B cell (primary cell): ENCODE measurements around the gene GPBP1L1. TPM values are rescaled to one million over a fixed set of nuclear protein-coding genes. Genes with fewer than 3 reads are reported as not detected.
"Not testable (repeated sequence)": the region's sequence is repeated elsewhere in the genome, so short reads cannot be mapped to it uniquely, and the experiment has no call there.

Experiments used
- ATAC-seq: fragments of 200-7000 bp; cut with Tn5 transposase; one replicate; pipeline ENCODE4 v1.10.0; 2021; ENCODE audit warnings: low read depth, mild to moderate bottlenecking, moderate number of reproducible peaks, moderate library complexity
- CTCF ChIA-PET: fragments of 350-600 bp; sonication (Branson Sonifier 250); formaldehyde crosslinking; loops from one replicate; lab custom pipeline; 2021; ENCODE audit warnings: antibody characterized with exemption, inconsistent platforms; lab: Charles Lee
- POLR2A ChIA-PET: fragments of 350-600 bp; sonication (Branson Sonifier 250); formaldehyde crosslinking; loops from one replicate; lab custom pipeline; 2021; ENCODE audit warnings: antibody characterized with exemption; lab: Charles Lee
- DNase-seq: peaks from one replicate; pipeline ENCODE4 v3.0.0; 2013
- H2AFZ ChIP-seq: 2 replicates; pipeline ENCODE4 v1.6.1; 2012; ENCODE audit warnings: mild to moderate bottlenecking, low read depth, low read length; ENCODE audit not compliant: insufficient read depth, poor library complexity, severe bottlenecking
- H3K27ac ChIP-seq, 2 donors: 1 replicate in 1 of 2; 2 replicates in 1 of 2; pipeline ENCODE4 v1.5.1; 2012 to 2013; ENCODE audit warnings: low read length in 2 of 2, mild to moderate bottlenecking in 2 of 2, moderate library complexity in 1 of 2
- H3K27me3 ChIP-seq, 4 experiments: fragments of 200-600 bp in 1 of 4; sonication (generic) in 1 of 4; replicated peaks in 1 of 4; 1 replicate in 2 of 4; 2 replicates in 2 of 4; pipeline versions ENCODE4 v1.6.1 to v1.7.0; 2013 to 2016; ENCODE audit warnings: low read length in 3 of 4, mild to moderate bottlenecking in 2 of 4, mixed read lengths in 1 of 4, moderate library complexity in 1 of 4; ENCODE audit not compliant: insufficient read depth in 4 of 4, control insufficient read depth in 3 of 4; ENCODE audit errors: control extremely low read depth in 1 of 4
- H3K36me3 ChIP-seq, 2 experiments: replicated peaks in 1 of 2; 1 replicate in 1 of 2; 2 replicates in 1 of 2; pipeline versions ENCODE4 v1.6.1 to v1.7.1; 2013; ENCODE audit warnings: low read length in 1 of 2; ENCODE audit not compliant: insufficient read depth in 2 of 2, control insufficient read depth in 1 of 2; ENCODE audit errors: control extremely low read depth in 1 of 2, extremely low read depth in 1 of 2
- H3K4me1 ChIP-seq, 2 donors: fragments of 200-600 bp in 1 of 2; sonication (generic) in 1 of 2; 1 replicate in 1 of 2; 2 replicates in 1 of 2; pipeline versions ENCODE4 v1.5.1 to v1.6.1; 2013 to 2017; ENCODE audit warnings: low read length in 2 of 2; ENCODE audit not compliant: control insufficient read depth in 2 of 2, insufficient read depth in 2 of 2
- H3K4me2 ChIP-seq: replicated peaks from 2 replicates; pipeline ENCODE3; 2012; ENCODE audit warnings: mild to moderate bottlenecking, low read depth, low read length; ENCODE audit not compliant: poor library complexity, severe bottlenecking
- H3K4me3 ChIP-seq, 5 experiments: fragments of 200-600 bp in 1 of 5; sonication (generic) in 1 of 5; 1 replicate in 3 of 5; 2 replicates in 2 of 5; pipeline versions ENCODE4 v1.5.1 to v1.7.0; 2011 to 2016; ENCODE audit warnings: low read length in 4 of 5, mild to moderate bottlenecking in 4 of 5, low read depth in 2 of 5, control low read depth in 1 of 5, moderate library complexity in 1 of 5; ENCODE audit not compliant: insufficient read depth in 1 of 5; ENCODE audit errors: control extremely low read depth in 1 of 5, extremely low read depth in 1 of 5
- H3K79me2 ChIP-seq: fragments of 200-600 bp; sonication (generic); one replicate; pipeline ENCODE4 v1.6.0; 2016; ENCODE audit warnings: low read length; ENCODE audit not compliant: control insufficient read depth, insufficient read depth
- H3K9ac ChIP-seq: fragments of 200-600 bp; sonication (generic); 2 replicates; pipeline ENCODE4 v1.6.1; 2017; ENCODE audit warnings: mild to moderate bottlenecking, low read length, moderate library complexity
- H3K9me3 ChIP-seq, 3 donors: one replicate each; pipeline versions ENCODE4 v1.6.1 to v1.7.1; 2013; ENCODE audit warnings: low read length in 2 of 3; ENCODE audit not compliant: control insufficient read depth in 2 of 3, insufficient read depth in 1 of 3; ENCODE audit errors: control extremely low read depth in 1 of 3
- H4K20me1 ChIP-seq: 2 replicates; pipeline ENCODE4 v1.6.0; 2012; ENCODE audit warnings: mild to moderate bottlenecking, low read length; ENCODE audit not compliant: insufficient read depth, control insufficient read depth, poor library complexity, severe bottlenecking
- H3K27ac Mint-ChIP-seq: one replicate; pipeline ENCODE4 v1.8.0; 2021; ENCODE audit warnings: mixed read lengths
- H3K27me3 Mint-ChIP-seq: one replicate; pipeline ENCODE4 v1.8.0; 2021; ENCODE audit warnings: mixed read lengths
- H3K4me1 Mint-ChIP-seq: one replicate; pipeline ENCODE4 v1.8.0; 2021; ENCODE audit warnings: mixed read lengths
- H3K4me3 Mint-ChIP-seq: one replicate; pipeline ENCODE4 v1.8.0; 2021; ENCODE audit warnings: mixed read lengths
- H3K9me3 Mint-ChIP-seq: one replicate; pipeline ENCODE4 v1.8.0; 2022; ENCODE audit warnings: mixed read lengths; ENCODE audit not compliant: insufficient read depth
- CTCF ChIP-seq: fragments of 200-600 bp; IDR thresholded peaks from one replicate; pipeline ENCODE4 v1.8.0; 2022; ENCODE audit warnings: antibody characterized with exemption, mild to moderate bottlenecking
- EZH2 ChIP-seq: IDR thresholded peaks from 2 replicates; pipeline ENCODE4 v1.6.1; 2012; ENCODE audit warnings: borderline replicate concordance, low read depth, mild to moderate bottlenecking, moderate library complexity, low read length; ENCODE audit not compliant: insufficient read depth, poor library complexity, severe bottlenecking
- WGBS: methylation state at CpG from one replicate; pipeline ENCODE4 v1.1.5; 2013; ENCODE audit warnings: missing lambda C conversion rate; ENCODE audit not compliant: insufficient coverage; 5-methylcytosine and 5-hydroxymethylcytosine counted together
- intact Hi-C: fragments of 100-400 bp; cut with micrococcal nuclease; formaldehyde crosslinking; loops from one replicate; pipeline ENCODE4 v1.10.0; 2022
- polyA plus RNA-seq: library from polyadenylated mRNA; depleted of rRNA; stranded (reverse); fragments of >200 nt; gene quantifications from 2 replicates; pipeline ENCODE4 v1.2.3, GENCODE V29; 2012
- total RNA-seq, 2 donors: library from RNA; stranded (reverse); fragments of 120-200 nt in 1 of 2; gene quantifications; 1 replicate in 1 of 2; 2 replicates in 1 of 2; pipeline versions ENCODE4 v1.2.3 to v1.2.4, GENCODE V29; 2013 to 2022

GPBP1L1 gene
- total and polyA plus RNA-seq, 2 donors (not counting 1 experiment from before 2014, with no cell fraction given), result 75.5 to 137 TPM

- Histone ChIP-seq H2AFZ (no peak overlapping the region), H3K4me2 (no peak overlapping the region), H3K27me3 (no peaks in the 10 kb centered on the region), H3K79me2 (no peaks in the 10 kb centered on the region), H4K20me1 (no peaks in the 10 kb centered on the region), H3K4me3 (no peak overlapping the region), H3K36me3 (peaks cover 0 to 6% of the 10 kb centered on the region in 2 experiments), H3K4me1 (peaks cover 2 to 3% of the 10 kb centered on the region in 2 donors), H3K27ac (no peak overlapping the region), H3K9ac (no peak overlapping the region), H3K9me3 (no peaks in the 10 kb centered on the region)
- CTCF ChIA-PET, result no interaction called here
- H3K27ac Mint-ChIP-seq, result no peak overlapping the region
- no peaks in the 10 kb centered on the region for H3K9me3 Mint-ChIP-seq
- 83% methylated on average over 2 of the region's 3 CpGs for WGBS
- peaks cover 10% of the 10 kb centered on the region for H3K4me1 Mint-ChIP-seq
- POLR2A ChIA-PET, result no interaction called here
- ATAC-seq (no peak), DNase-seq (no peak)
- intact Hi-C loops, result no loop called here
- no peaks in the 10 kb centered on the region for H3K27me3 Mint-ChIP-seq
- H3K4me3 Mint-ChIP-seq, result no peak overlapping the region
- TF ChIP-seq EZH2 (no peak), CTCF (no peak)
Measured at GRCh38 chr1:45730075-45730779, 43.9 kb upstream of the GPBP1L1 start.

GRCh38 chr1:45726007-45726406 is 39.7 kb upstream of the GPBP1L1 start:
- CTCF ChIA-PET, ATAC-seq, POLR2A ChIA-PET, intact Hi-C loops, H3K9me3 ChIP-seq, H3K9me3 Mint-ChIP-seq, H3K36me3 ChIP-seq, H3K27me3 Mint-ChIP-seq, H2AFZ ChIP-seq, H3K27me3 ChIP-seq, H3K4me2 ChIP-seq, H3K4me3 ChIP-seq, H3K9ac ChIP-seq, H3K27ac Mint-ChIP-seq, H3K4me3 Mint-ChIP-seq, H4K20me1 ChIP-seq, H3K4me1 ChIP-seq, H3K4me1 Mint-ChIP-seq, H3K79me2 ChIP-seq, DNase-seq, H3K27ac ChIP-seq: not testable (repeated sequence)
- no CpG with 5 or more reads among the region's 9 CpGs for WGBS
